Lung (tissue), 12 donors: ENCODE results near the gene ABHD18. TPM values are rescaled to one million over a fixed set of nuclear protein-coding genes. Genes with fewer than 3 reads are reported as not detected.
"Not testable (repeated sequence)": the region's sequence is repeated elsewhere in the genome, so short reads cannot be mapped to it uniquely, and the experiment has no call there.

Source experiments
- ATAC-seq: fragments of 200-7000 bp; cut with Tn5 transposase; one replicate; pipeline ENCODE4 v1.9.1; 2020; ENCODE audit warnings: moderate number of reproducible peaks; ENCODE audit not compliant: insufficient read depth, low FRiP score
- DNase-seq, 3 donors: peaks; one replicate each; pipeline ENCODE4 v3.0.0-alpha.2; 2013 to 2017
- H3K27ac ChIP-seq, 2 donors: one replicate each; pipeline ENCODE4 v1.5.1; 2013; ENCODE audit warnings: mild to moderate bottlenecking in 2 of 2, moderate library complexity in 2 of 2, control low read depth in 1 of 2, inconsistent platforms in 1 of 2, low read depth in 1 of 2, low read length in 1 of 2
- H3K27me3 ChIP-seq, 3 donors: one replicate each; pipeline ENCODE4 v1.5.1; 2013; ENCODE audit warnings: low read length in 2 of 3; ENCODE audit not compliant: control insufficient read depth in 3 of 3, insufficient read depth in 3 of 3
- H3K36me3 ChIP-seq, 4 donors: one replicate each; pipeline ENCODE4 v1.5.1; 2013; ENCODE audit warnings: low read length in 4 of 4, mild to moderate bottlenecking in 1 of 4, moderate library complexity in 1 of 4; ENCODE audit not compliant: control insufficient read depth in 4 of 4, insufficient read depth in 4 of 4
- H3K4me1 ChIP-seq, 5 donors: one replicate each; pipeline ENCODE4 v1.5.1; 2013; ENCODE audit warnings: low read length in 5 of 5, mild to moderate bottlenecking in 2 of 5, moderate library complexity in 1 of 5; ENCODE audit not compliant: control insufficient read depth in 5 of 5, insufficient read depth in 5 of 5
- H3K4me3 ChIP-seq: one replicate; pipeline ENCODE4 v1.5.1; 2013; ENCODE audit warnings: mild to moderate bottlenecking, control low read depth, moderate library complexity
- H3K9ac ChIP-seq, 2 donors: one replicate each; pipeline ENCODE4 v1.5.1; 2013; ENCODE audit warnings: low read length in 2 of 2, control low read depth in 1 of 2; ENCODE audit not compliant: insufficient read depth in 1 of 2
- H3K9me3 ChIP-seq, 4 donors: one replicate each; pipeline ENCODE4 v1.5.1; 2013; ENCODE audit warnings: low read length in 3 of 4, mild to moderate bottlenecking in 1 of 4, moderate library complexity in 1 of 4; ENCODE audit not compliant: control insufficient read depth in 4 of 4, insufficient read depth in 3 of 4
- CTCF ChIP-seq: IDR thresholded peaks from 2 replicates; pipeline ENCODE4 v1.5.1; 2012; ENCODE audit warnings: mild to moderate bottlenecking; ENCODE audit errors: control extremely low read depth, extremely low read depth
- WGBS, 2 donors: extraction: QIAGEN DNeasy Blood & Tissue Kit; methylation state at CpG; one replicate each; pipeline ENCODE4 v1.1.7; 2013; 5-methylcytosine and 5-hydroxymethylcytosine counted together
- polyA plus RNA-seq, 2 donors: library from polyadenylated mRNA; stranded (reverse); fragments of 200-250 nt; gene quantifications; one replicate each; pipeline ENCODE4 v1.2.1, GENCODE V29; 2013
- total RNA-seq, 2 donors: library from RNA; depleted of rRNA in 1 of 2; stranded (reverse); fragments of >200 nt in 1 of 2; gene quantifications; one replicate each; pipeline ENCODE4 v1.2.1, GENCODE V29; 2014 to 2021
- donor health status: control.
- donor health status: control.
- donor health status: Bipolar disorder and iron deficiency.
- donor health status: healthy.
- donor health status: DM: yes; HTN: yes; CAD: no.

The ABHD18 gene
- total and polyA plus RNA-seq, 4 donors, result 4.3 to 16.4 (median 7.3) TPM

GRCh38 chr4:127920521-127920920 is 44.7 kb upstream of the ABHD18 start:
- TF ChIP-seq CTCF, result no peak
- whole genome bisulfite sequencing, 2 donors, result 94 to 95% methylated on average over 3 of the region's 3 CpGs
- H3K4me3 ChIP-seq, result no peak overlapping the region
- no peaks in the 10 kb centered on the region for H3K9me3 ChIP-seq
- no peak overlapping the region for H3K27ac ChIP-seq
- H3K4me1 ChIP-seq, result peaks cover 0 to 3% (median 0%) of the 10 kb centered on the region in 5 donors
- H3K36me3 ChIP-seq, result peaks cover 10 to 17% (median 13%) of the 10 kb centered on the region in 4 donors
- ATAC-seq (no peak), DNase-seq (no peak)
- H3K9ac ChIP-seq, result no peak overlapping the region
- no peaks in the 10 kb centered on the region for H3K27me3 ChIP-seq

GRCh38 chr4:127922226-127922625 is 43.0 kb upstream of the ABHD18 start:
- Histone ChIP-seq H3K9ac (no peak overlapping the region), H3K36me3 (peaks cover 10 to 19% (median 13%) of the 10 kb centered on the region in 4 donors), H3K27me3 (no peaks in the 10 kb centered on the region), H3K9me3 (no peaks in the 10 kb centered on the region), H3K4me3 (no peak overlapping the region), H3K4me1 (peaks cover 0 to 2% (median 0%) of the 10 kb centered on the region in 5 donors), H3K27ac (no peak overlapping the region)
- ATAC-seq (no peak), DNase-seq (no peak)
- no peak for TF ChIP-seq CTCF
- WGBS, 2 donors, result 96 to 100% methylated on average over 2 of the region's 2 CpGs

- 99 to 100% methylated on average over 2 of the region's 2 CpGs for WGBS, 2 donors
- ATAC-seq, result not testable (repeated sequence)
- H3K36me3 ChIP-seq, result peaks cover 5 to 18% (median 7%) of the 10 kb centered on the region in 4 donors
Measured at GRCh38 chr4:127925720-127926119, 39.5 kb upstream of the ABHD18 start.

GRCh38 chr4:127930175-127930574 is 35.0 kb upstream of the ABHD18 start:
- H3K27ac ChIP-seq, result no peak overlapping the region
- DNase-seq (no peak), ATAC-seq (no peak)
- H3K9me3 ChIP-seq, result no peaks in the 10 kb centered on the region
- H3K36me3 ChIP-seq, result peaks cover 0 to 7% (median 5%) of the 10 kb centered on the region in 4 donors
- H3K9ac ChIP-seq, result no peak overlapping the region
- no peak overlapping the region for H3K4me3 ChIP-seq
- TF ChIP-seq CTCF, result no peak
- H3K4me1 ChIP-seq, result peaks cover 0 to 3% (median 0%) of the 10 kb centered on the region in 5 donors
- no peaks in the 10 kb centered on the region for H3K27me3 ChIP-seq
- WGBS, 2 donors, result 90 to 93% methylated on average over 1 of the region's 1 CpG

More at GRCh38 chr4:127925720-127926119, 39.5 kb upstream of the ABHD18 start:
- not testable (repeated sequence) for H3K4me1 ChIP-seq, DNase-seq, H3K9ac ChIP-seq, H3K27ac ChIP-seq, H3K27me3 ChIP-seq, H3K9me3 ChIP-seq, H3K4me3 ChIP-seq

- not testable (repeated sequence) for DNase-seq
Measured at GRCh38 chr4:127931836-127932235, 33.4 kb upstream of the ABHD18 start.

More at GRCh38 chr4:127931836-127932235, 33.4 kb upstream of the ABHD18 start:
- not testable (repeated sequence) for H3K9me3 ChIP-seq, H3K9ac ChIP-seq, ATAC-seq, H3K36me3 ChIP-seq, H3K4me3 ChIP-seq, H3K27ac ChIP-seq, H3K27me3 ChIP-seq, H3K4me1 ChIP-seq
- WGBS, 2 donors, result 92 to 93% methylated on average over 6 of the region's 6 CpGs
